HCT116 (cell line): ENCODE measurements around the gene DIDO1. TPM values are rescaled to one million over a fixed set of nuclear protein-coding genes. Genes with fewer than 3 reads are reported as not detected.
A peak's percentile ranks its signal among the peaks of the same experiment; 100 is the strongest.
"Not testable (repeated sequence)": the region's sequence is repeated elsewhere in the genome, so short reads cannot be mapped to it uniquely, and the experiment has no call there.

Experiments used
- ATAC-seq: fragments of 200-7000 bp; cut with Tn5 transposase; 2 replicates; pipeline ENCODE4 v1.9.1; 2020; ENCODE audit warnings: mild to moderate bottlenecking, moderate library complexity
- BruUV-seq: library from RNA; stranded (reverse); fragments of 400-500 nt; replicated peaks from 2 replicates; lab custom pipeline; 2021; lab: Mats Ljungman, UMichigan
- CTCF ChIA-PET: fragments of 300-600 bp; sonication (Branson Sonifier 250); formaldehyde crosslinking; loops from one replicate; lab custom pipeline; 2021; ENCODE audit warnings: antibody characterized with exemption; lab: Charles Lee
- POLR2A ChIA-PET: fragments of 300-600, 350-600 bp; sonication (Branson Sonifier 250); formaldehyde crosslinking; loops from one replicate; lab custom pipeline; 2021; ENCODE audit warnings: antibody characterized with exemption; lab: Charles Lee
- RAD21 ChIA-PET, 2 experiments: fragments of 300-600 bp; sonication (Branson Sonifier 250); formaldehyde crosslinking; loops; one replicate each; lab custom pipeline; 2023; ENCODE audit warnings: low total read pairs in 2 of 2; ENCODE audit not compliant: uncharacterized antibody in 2 of 2, unreplicated experiment in 2 of 2, low non-redundant PET in 1 of 2; lab: Charles Lee
- DNase-seq: peaks from one replicate; pipeline ENCODE4 v3.0.0-alpha.2; 2010; ENCODE audit warnings: low read depth, low spot score
- H2AFZ ChIP-seq: fragments of 200-600 bp; shearing (Covaris generic), sonication (generic); 2 replicates; pipeline ENCODE4 v1.6.1; 2017; ENCODE audit warnings: low read depth, mixed run types, mixed read lengths, antibody characterized with exemption, low read length; ENCODE audit not compliant: poor library complexity, severe bottlenecking
- H3K27ac ChIP-seq: 2 replicates; pipeline ENCODE4 v1.5.1; 2012; ENCODE audit warnings: low read depth, low read length
- H3K27me3 ChIP-seq: fragments of 200-600 bp; sonication (generic); 2 replicates; pipeline ENCODE4 v1.6.1; 2016; ENCODE audit warnings: mixed run types, low read length, mixed read lengths; ENCODE audit not compliant: insufficient read depth
- H3K36me3 ChIP-seq, 2 experiments: fragments of 200-500 bp in 1 of 2; fragments of 200-600 bp in 1 of 2; sonication (Bioruptor generic) in 1 of 2; sonication (generic) in 1 of 2; 2 replicates each; pipeline versions ENCODE4 v1.5.1 to v1.6.1; 2014 to 2016; ENCODE audit warnings: low read length in 2 of 2, inconsistent platforms in 1 of 2, mixed read lengths in 1 of 2, mixed run types in 1 of 2; ENCODE audit not compliant: insufficient read depth in 2 of 2, control insufficient read depth in 1 of 2
- H3K4me1 ChIP-seq, 2 experiments: fragments of 200-600 bp in 1 of 2; sonication (generic) in 1 of 2; 2 replicates each; pipeline versions ENCODE4 v1.5.1 to v1.6.1; 2012 to 2017; ENCODE audit warnings: low read length in 2 of 2, inconsistent platforms in 1 of 2, mild to moderate bottlenecking in 1 of 2, mixed read lengths in 1 of 2, mixed run types in 1 of 2, moderate library complexity in 1 of 2; ENCODE audit not compliant: insufficient read depth in 2 of 2, control insufficient read depth in 1 of 2
- H3K4me2 ChIP-seq: fragments of 200-600 bp; sonication (generic); 2 replicates; pipeline ENCODE4 v1.6.1; 2017; ENCODE audit warnings: mixed run types, low read length, mixed read lengths
- H3K4me3 ChIP-seq, 2 experiments: fragments of 200-600 bp in 1 of 2; sonication (generic) in 1 of 2; replicated peaks in 1 of 2; 2 replicates each; pipeline ENCODE4 v1.5.1; 2011 to 2016; ENCODE audit warnings: low read length in 2 of 2, control low read depth in 1 of 2, low read depth in 1 of 2, mild to moderate bottlenecking in 1 of 2, mixed read lengths in 1 of 2, mixed run types in 1 of 2
- H3K79me2 ChIP-seq: fragments of 200-600 bp; sonication (generic); 2 replicates; pipeline ENCODE4 v1.6.1; 2017; ENCODE audit warnings: mild to moderate bottlenecking, mixed run types, low read length, moderate library complexity, mixed read lengths; ENCODE audit not compliant: insufficient read depth
- H3K9ac ChIP-seq: fragments of 200-600 bp; sonication (generic); 2 replicates; pipeline ENCODE4 v1.6.1; 2016; ENCODE audit warnings: low read length, mixed read lengths
- H3K9me2 ChIP-seq: fragments of 200-600 bp; sonication (generic), shearing (Covaris generic); 2 replicates; pipeline ENCODE4 v1.6.1; 2017; ENCODE audit warnings: mixed run types, mild to moderate bottlenecking, moderate library complexity; ENCODE audit not compliant: insufficient read depth
- H3K9me3 ChIP-seq, 2 experiments: fragments of 200-500 bp in 1 of 2; fragments of 200-600 bp in 1 of 2; sonication (Bioruptor generic) in 1 of 2; sonication (generic) in 1 of 2; 2 replicates each; pipeline ENCODE4 v1.6.1; 2014 to 2017; ENCODE audit warnings: low read length in 2 of 2, mixed read lengths in 2 of 2, inconsistent platforms in 1 of 2, low read depth in 1 of 2, mild to moderate bottlenecking in 1 of 2, mixed run types in 1 of 2, moderate library complexity in 1 of 2; ENCODE audit not compliant: control insufficient read depth in 1 of 2, insufficient read depth in 1 of 2
- H4K20me1 ChIP-seq: fragments of 200-600 bp; sonication (generic), shearing (Covaris generic); 2 replicates; pipeline ENCODE4 v1.6.1; 2017; ENCODE audit warnings: mixed run types, mild to moderate bottlenecking, moderate library complexity; ENCODE audit not compliant: insufficient read depth
- ATF3 ChIP-seq: IDR thresholded peaks from 2 replicates; pipeline ENCODE4 v1.6.1; 2012
- CBX3 ChIP-seq: IDR thresholded peaks from 2 replicates; pipeline ENCODE4 v1.6.1; 2012; ENCODE audit warnings: low read depth
- ELF1 ChIP-seq: IDR thresholded peaks from 2 replicates; pipeline ENCODE4 v1.6.1; 2012; ENCODE audit warnings: low read depth, borderline replicate concordance
- EZH2phosphoT487 ChIP-seq: fragments of 200-600 bp; IDR thresholded peaks from 2 replicates; pipeline ENCODE4 v1.6.1; 2018; ENCODE audit warnings: antibody characterized with exemption, borderline replicate concordance
- FOSL1 ChIP-seq: IDR thresholded peaks from 2 replicates; pipeline ENCODE4 v1.6.1; 2012; ENCODE audit warnings: low read depth
- JUND ChIP-seq: IDR thresholded peaks from 2 replicates; pipeline ENCODE4 v1.6.1; 2012
- POLR2A ChIP-seq: IDR thresholded peaks from 2 replicates; pipeline ENCODE4 v1.7.0; 2011; ENCODE audit warnings: borderline replicate concordance; ENCODE audit not compliant: insufficient read depth, insufficient read length; ENCODE audit errors: extremely low read depth
- POLR2AphosphoS5 ChIP-seq: IDR thresholded peaks from 2 replicates; pipeline ENCODE4 v1.6.1; 2011; ENCODE audit warnings: mild to moderate bottlenecking, low read depth, low read length, moderate library complexity
- SIN3A ChIP-seq: IDR thresholded peaks from 2 replicates; pipeline ENCODE4 v1.6.1; 2012; ENCODE audit warnings: low read depth
- SP1 ChIP-seq: IDR thresholded peaks from 2 replicates; pipeline ENCODE4 v1.6.1; 2012; ENCODE audit warnings: low read depth
- SRF ChIP-seq: IDR thresholded peaks from 2 replicates; pipeline ENCODE4 v1.6.1; 2012; ENCODE audit warnings: low read depth
- YY1 ChIP-seq: IDR thresholded peaks from 2 replicates; pipeline ENCODE4 v1.6.1; 2011; ENCODE audit warnings: low read length, low read depth, moderate library complexity, mild to moderate bottlenecking; ENCODE audit not compliant: insufficient replicate concordance; ENCODE audit errors: extremely low read depth
- ZNF274 ChIP-seq: fragments of 200-500 bp; sonication (Bioruptor generic); IDR thresholded peaks from 2 replicates; pipeline ENCODE4 v1.6.1; 2014; ENCODE audit warnings: mild to moderate bottlenecking, low read depth, low read length, inconsistent platforms
- intact Hi-C: fragments of 100-400 bp; cut with micrococcal nuclease; formaldehyde crosslinking; loops from 2 replicates; pipeline ENCODE4 v1.10.0; 2022
- total RNA-seq: library from RNA; stranded (reverse); gene quantifications from one replicate; pipeline ENCODE4 v1.2.1, GENCODE V29; 2021; ENCODE audit not compliant: unreplicated experiment
- TF ChIP-seq, protein P1 (sequence below): IDR thresholded peaks from 2 replicates; pipeline ENCODE4 v1.6.1; 2012

DIDO1 gene
- total RNA-seq, 1 experiment from 2014 or later: 41.4 TPM

DNA sequence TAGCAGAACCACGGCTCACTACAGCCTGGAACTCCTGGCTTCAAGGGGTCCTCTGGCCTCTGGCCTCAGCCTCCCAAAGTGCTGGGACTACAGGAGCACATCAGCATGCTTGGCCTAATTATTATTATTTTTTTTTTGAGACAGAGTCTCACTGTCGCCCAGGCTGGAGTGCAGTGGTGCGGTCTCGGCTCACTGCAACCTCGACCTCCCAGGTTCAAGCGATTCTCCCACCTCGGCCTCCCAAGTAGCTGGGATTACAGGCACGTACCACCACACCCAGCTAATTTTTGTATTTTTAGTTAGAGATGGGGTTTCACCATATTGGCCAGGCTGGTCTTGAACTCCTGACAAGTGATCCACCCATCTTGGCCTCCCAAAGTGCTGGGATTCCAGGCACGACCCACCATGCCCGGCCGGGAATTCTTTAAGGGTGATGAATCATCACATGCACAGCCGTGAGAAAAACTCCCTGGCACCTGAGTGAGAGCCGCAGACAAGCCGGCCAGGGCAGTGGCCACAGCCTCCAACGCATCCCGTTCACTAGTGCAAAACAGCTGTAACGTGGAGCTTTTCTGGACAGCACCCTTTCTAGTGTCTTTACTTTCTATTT lies 3.1 kb downstream of the DIDO1 start:
- Histone ChIP-seq H3K4me2 (peak overlapping the region; percentile 75), H4K20me1 (peaks cover 56% of the 10 kb centered on the region), H3K4me1 (peaks cover 46 to 69% of the 10 kb centered on the region in 2 experiments), H3K79me2 (peaks cover 99% of the 10 kb centered on the region), H3K27ac (peak overlapping the region; percentile 10; the same call in 1 of the 2 replicates), H3K9ac (peak overlapping the region; percentile 96), H3K4me3 (peak overlapping the region in 1 of 2 experiments; percentile 71; a peak in 1 of 4 replicates)
- H3K36me3 ChIP-seq, H3K9me2 ChIP-seq, intact Hi-C loops, CTCF ChIA-PET, H3K9me3 ChIP-seq, H3K27me3 ChIP-seq, BruUV-seq, H2AFZ ChIP-seq, RAD21 ChIA-PET, POLR2A ChIA-PET: not testable (repeated sequence)
- peak; percentile 24; the same call in 1 of the 2 replicates for ATAC-seq
- TF ChIP-seq JUND (0 out of 2 replicates have a peak, but pooled peaks have one; percentile 22), FOSL1 (peak; percentile 34), POLR2AphosphoS5 (0 out of 2 replicates have a peak, but pooled peaks have one; percentile 29)
- peak; percentile 43 for DNase-seq

- DNase-seq: no peak
- no peak overlapping the region for H3K4me3 ChIP-seq
- H3K4me2 ChIP-seq: peak overlapping the region; percentile 75
- peak overlapping the region; percentile 96 for H3K9ac ChIP-seq
- no peaks in the 10 kb centered on the region for H3K9me3 ChIP-seq
- H2AFZ ChIP-seq: no peak overlapping the region
- no peaks in the 10 kb centered on the region for H3K9me2 ChIP-seq
- H3K36me3 ChIP-seq: no peaks in the 10 kb centered on the region; a peak in 1 of 4 replicates
- peaks cover 60% of the 10 kb centered on the region for H4K20me1 ChIP-seq
- H3K4me1 ChIP-seq: peaks cover 48 to 67% of the 10 kb centered on the region in 2 experiments
- TF ChIP-seq YY1: no peak
- TF ChIP-seq POLR2A: no peak
- no peak for TF ChIP-seq JUND
- TF ChIP-seq, protein P1, sequence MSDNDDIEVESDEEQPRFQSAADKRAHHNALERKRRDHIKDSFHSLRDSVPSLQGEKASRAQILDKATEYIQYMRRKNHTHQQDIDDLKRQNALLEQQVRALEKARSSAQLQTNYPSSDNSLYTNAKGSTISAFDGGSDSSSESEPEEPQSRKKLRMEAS: no peak
- no peak for TF ChIP-seq ELF1
- TF ChIP-seq SP1: no peak
- TF ChIP-seq EZH2phosphoT487: no peak
- no peak for TF ChIP-seq SRF
- no peak for TF ChIP-seq POLR2AphosphoS5
- no peak for TF ChIP-seq CBX3
- no peak for TF ChIP-seq ZNF274
- TF ChIP-seq SIN3A: no peak
- no peak for TF ChIP-seq ATF3
- ATAC-seq: no peak
- POLR2A ChIA-PET: no interaction called here
- H3K79me2 ChIP-seq: peaks cover 99% of the 10 kb centered on the region
- CTCF ChIA-PET: no interaction called here
- RAD21 ChIA-PET: no interaction called here
- peak overlapping the region; percentile 10 for H3K27ac ChIP-seq
- no TSS peak for BruUV-seq
- intact Hi-C loops: no loop called here
- H3K27me3 ChIP-seq: no peaks in the 10 kb centered on the region
Measured at GRCh38 chr20:62922451-62922921, 3.8 kb downstream of the DIDO1 start.
